Fibroblast of lung (primary cell): ENCODE measurements around the gene ATXN7L1. TPM values are rescaled to one million over a fixed set of nuclear protein-coding genes. Genes with fewer than 3 reads are reported as not detected.

ENCODE experiments used
- DNase-seq, 2 donors: peaks; one replicate each; pipeline versions ENCODE4 v3.0.0 to v3.0.0-alpha.2; 2010; ENCODE audit warnings: low read depth in 2 of 2
- H2AFZ ChIP-seq: 2 replicates; pipeline ENCODE4 v1.5.1; 2012; ENCODE audit warnings: low read length, control low read depth, inconsistent platforms
- H3K27ac ChIP-seq: 2 replicates; pipeline ENCODE4 v1.5.1; 2011; ENCODE audit warnings: low read length, control low read depth; ENCODE audit not compliant: insufficient read depth
- H3K27me3 ChIP-seq: 2 replicates; pipeline ENCODE4 v1.5.1; 2011; ENCODE audit warnings: mild to moderate bottlenecking, low read length; ENCODE audit not compliant: control insufficient read depth, insufficient read depth
- H3K36me3 ChIP-seq: 2 replicates; pipeline ENCODE4 v1.5.1; 2011; ENCODE audit warnings: low read length; ENCODE audit not compliant: control insufficient read depth, insufficient read depth
- H3K4me1 ChIP-seq: 2 replicates; pipeline ENCODE4 v1.5.1; 2011; ENCODE audit warnings: low read length; ENCODE audit not compliant: control insufficient read depth, insufficient read depth; ENCODE audit errors: extremely low read depth
- H3K4me2 ChIP-seq: 2 replicates; pipeline ENCODE4 v1.5.1; 2011; ENCODE audit warnings: low read length, control low read depth; ENCODE audit not compliant: insufficient read depth; ENCODE audit errors: extremely low read depth
- H3K4me3 ChIP-seq, 4 experiments: fragments of 200-600 bp in 1 of 4; sonication (generic) in 1 of 4; replicated peaks in 1 of 4; 2 replicates each; pipeline ENCODE4 v1.5.1; 2011 to 2016; ENCODE audit warnings: low read length in 4 of 4, low read depth in 3 of 4, mild to moderate bottlenecking in 3 of 4, control low read depth in 2 of 4, inconsistent platforms in 1 of 4, mixed read lengths in 1 of 4; ENCODE audit not compliant: insufficient read depth in 1 of 4; ENCODE audit errors: control extremely low read depth in 1 of 4
- H3K79me2 ChIP-seq: 2 replicates; pipeline ENCODE4 v1.5.1; 2012; ENCODE audit warnings: mild to moderate bottlenecking, low read length, inconsistent platforms; ENCODE audit not compliant: control insufficient read depth, insufficient read depth
- H3K9ac ChIP-seq: 2 replicates; pipeline ENCODE4 v1.5.1; 2011; ENCODE audit warnings: mild to moderate bottlenecking, low read length, control low read depth; ENCODE audit not compliant: insufficient read depth
- H3K9me3 ChIP-seq: 2 replicates; pipeline ENCODE4 v1.5.1; 2012; ENCODE audit warnings: low read depth, low read length; ENCODE audit not compliant: control insufficient read depth, insufficient read depth
- H4K20me1 ChIP-seq: 2 replicates; pipeline ENCODE4 v1.5.1; 2011; ENCODE audit warnings: low read length; ENCODE audit not compliant: control insufficient read depth, insufficient read depth; ENCODE audit errors: extremely low read depth
- EZH2 ChIP-seq: IDR thresholded peaks from 2 replicates; pipeline ENCODE4 v1.5.1; 2012; ENCODE audit warnings: low read length, control low read depth, mild to moderate bottlenecking; ENCODE audit errors: missing control alignments
- polyA plus RNA-seq, 2 donors: library from polyadenylated mRNA; depleted of rRNA in 1 of 2; stranded (reverse) in 1 of 2; unstranded in 1 of 2; fragments of >200 nt; gene quantifications; 2 replicates each; pipeline ENCODE4 v1.2.1, GENCODE V29; 2011 to 2012; ENCODE audit warnings: missing spikeins in 1 of 2
- total RNA-seq: library from RNA; depleted of rRNA; stranded (reverse); fragments of >200 nt; gene quantifications from 2 replicates; pipeline ENCODE4 v1.2.1, GENCODE V29; 2014
- TF ChIP-seq, protein P1 (sequence below), 2 donors: IDR thresholded peaks in 1 of 2; conservative IDR thresholded peaks in 1 of 2; 1 replicate in 1 of 2; 2 replicates in 1 of 2; pipeline ENCODE4 v1.5.1; 2011 to 2012; ENCODE audit warnings: low read length in 2 of 2, control low read depth in 1 of 2, inconsistent platforms in 1 of 2, low read depth in 1 of 2, mild to moderate bottlenecking in 1 of 2

ATXN7L1 gene
- total and polyA plus RNA-seq, 2 donors (not counting 1 experiment from before 2014, with no cell fraction given), result 5.1 to 9.4 TPM

DNA sequence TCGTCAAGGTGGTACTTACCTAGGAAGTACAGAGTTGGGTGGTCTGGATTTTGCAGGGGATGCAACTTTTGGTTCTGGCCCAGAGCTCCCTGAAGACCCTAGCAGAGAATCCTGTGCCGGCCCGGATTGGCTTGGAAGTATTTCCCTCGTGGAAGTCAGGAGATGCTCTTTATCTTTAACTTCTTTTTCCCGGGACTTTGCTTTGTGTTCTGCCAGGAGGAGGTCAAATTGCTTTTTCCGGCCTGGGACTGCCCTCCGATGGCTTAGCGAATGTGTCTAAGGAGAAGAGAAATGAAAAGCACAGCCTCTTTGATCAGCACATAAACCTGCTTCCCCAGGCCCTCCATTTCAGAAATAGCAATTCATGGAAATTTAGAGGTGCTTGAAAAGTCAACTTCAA, 238.1 kb downstream of the ATXN7L1 start:
- H3K4me1 ChIP-seq, result no peaks in the 10 kb centered on the region
- DNase-seq, result no peak
- H2AFZ ChIP-seq, result no peak overlapping the region
- no peaks in the 10 kb centered on the region for H3K79me2 ChIP-seq
- TF ChIP-seq, protein P1, sequence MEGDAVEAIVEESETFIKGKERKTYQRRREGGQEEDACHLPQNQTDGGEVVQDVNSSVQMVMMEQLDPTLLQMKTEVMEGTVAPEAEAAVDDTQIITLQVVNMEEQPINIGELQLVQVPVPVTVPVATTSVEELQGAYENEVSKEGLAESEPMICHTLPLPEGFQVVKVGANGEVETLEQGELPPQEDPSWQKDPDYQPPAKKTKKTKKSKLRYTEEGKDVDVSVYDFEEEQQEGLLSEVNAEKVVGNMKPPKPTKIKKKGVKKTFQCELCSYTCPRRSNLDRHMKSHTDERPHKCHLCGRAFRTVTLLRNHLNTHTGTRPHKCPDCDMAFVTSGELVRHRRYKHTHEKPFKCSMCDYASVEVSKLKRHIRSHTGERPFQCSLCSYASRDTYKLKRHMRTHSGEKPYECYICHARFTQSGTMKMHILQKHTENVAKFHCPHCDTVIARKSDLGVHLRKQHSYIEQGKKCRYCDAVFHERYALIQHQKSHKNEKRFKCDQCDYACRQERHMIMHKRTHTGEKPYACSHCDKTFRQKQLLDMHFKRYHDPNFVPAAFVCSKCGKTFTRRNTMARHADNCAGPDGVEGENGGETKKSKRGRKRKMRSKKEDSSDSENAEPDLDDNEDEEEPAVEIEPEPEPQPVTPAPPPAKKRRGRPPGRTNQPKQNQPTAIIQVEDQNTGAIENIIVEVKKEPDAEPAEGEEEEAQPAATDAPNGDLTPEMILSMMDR (conservative IDR thresholded peaks at IDR 0.05 in 1 of 2, IDR thresholded peaks at IDR 0.05 in 1 of 2; ENCODE audit: low read depth in 1 of 2, low read length in 2 of 2), result no peak
- TF ChIP-seq EZH2, result no peak
- no peak overlapping the region for H3K9ac ChIP-seq
- H4K20me1 ChIP-seq, result no peaks in the 10 kb centered on the region
- H3K27me3 ChIP-seq, result no peaks in the 10 kb centered on the region
- no peak overlapping the region for H3K27ac ChIP-seq
- no peak overlapping the region for H3K4me3 ChIP-seq
- peaks cover 2% of the 10 kb centered on the region for H3K36me3 ChIP-seq
- no peak overlapping the region for H3K4me2 ChIP-seq
- no peaks in the 10 kb centered on the region for H3K9me3 ChIP-seq

DNA sequence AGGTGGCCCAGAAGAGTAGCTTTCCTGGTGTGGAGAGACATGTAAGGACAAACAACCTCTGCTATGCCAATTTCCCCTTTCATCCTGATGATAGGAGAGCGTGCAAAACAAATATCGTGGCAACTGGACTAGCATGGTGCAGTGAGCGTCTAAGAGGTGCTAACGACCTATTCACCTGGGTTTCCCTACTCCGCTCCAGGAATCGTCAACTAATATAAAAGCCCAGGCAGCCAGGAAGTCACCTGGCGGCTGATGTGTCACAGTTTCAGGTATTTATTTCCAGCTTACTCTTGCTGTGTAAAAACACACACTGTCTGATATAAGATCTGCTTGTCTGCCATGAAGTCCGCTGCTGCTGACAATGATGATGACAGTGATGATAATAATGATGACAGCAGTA, 238.6 kb downstream of the ATXN7L1 start:
- Histone ChIP-seq H3K79me2 (no peaks in the 10 kb centered on the region), H3K9me3 (no peaks in the 10 kb centered on the region), H3K4me3 (no peak overlapping the region), H3K27ac (no peak overlapping the region), H3K9ac (no peak overlapping the region), H3K36me3 (peaks cover 2% of the 10 kb centered on the region), H3K4me1 (no peaks in the 10 kb centered on the region), H2AFZ (no peak overlapping the region), H3K27me3 (no peaks in the 10 kb centered on the region), H4K20me1 (no peaks in the 10 kb centered on the region), H3K4me2 (no peak overlapping the region)
- TF ChIP-seq, protein P1 (conservative IDR thresholded peaks at IDR 0.05 in 1 of 2, IDR thresholded peaks at IDR 0.05 in 1 of 2; ENCODE audit: low read depth in 1 of 2, low read length in 2 of 2), result no peak
- no peak for TF ChIP-seq EZH2
- no peak for DNase-seq

DNA sequence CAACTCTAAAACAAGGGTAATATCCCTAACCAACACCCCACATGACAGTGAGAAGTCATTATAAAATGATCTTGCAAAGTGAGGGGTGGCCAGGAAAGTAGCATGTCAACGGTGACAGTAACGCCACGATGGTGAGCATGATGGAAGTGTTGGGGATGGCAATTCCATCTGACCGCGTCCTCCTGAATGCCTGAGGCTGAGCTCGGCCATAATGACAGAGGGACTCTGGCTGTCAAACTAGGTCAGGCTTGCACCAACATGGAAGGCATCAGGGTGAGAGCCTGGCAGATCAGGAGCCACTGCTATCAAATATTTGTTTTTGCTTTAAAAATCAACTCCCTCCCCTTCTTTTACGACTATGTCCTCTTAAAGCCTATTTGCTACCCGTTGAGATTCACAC, 239.4 kb downstream of the ATXN7L1 start:
- Histone ChIP-seq H3K27me3 (no peaks in the 10 kb centered on the region), H3K4me2 (no peak overlapping the region), H3K9ac (no peak overlapping the region), H3K79me2 (no peaks in the 10 kb centered on the region), H3K27ac (no peak overlapping the region), H3K4me3 (no peak overlapping the region), H3K4me1 (no peaks in the 10 kb centered on the region), H2AFZ (no peak overlapping the region), H3K9me3 (no peaks in the 10 kb centered on the region), H3K36me3 (peaks cover 2% of the 10 kb centered on the region), H4K20me1 (no peaks in the 10 kb centered on the region)
- no peak for TF ChIP-seq EZH2
- TF ChIP-seq, protein P1 (conservative IDR thresholded peaks at IDR 0.05 in 1 of 2, IDR thresholded peaks at IDR 0.05 in 1 of 2; ENCODE audit: low read depth in 1 of 2, low read length in 2 of 2), result no peak
- DNase-seq, result no peak
